IPS-NIHi7 (cell line): Measurements from ENCODE around the gene TBX3.

Experiments
- DNase-seq: peaks from one replicate; pipeline ENCODE4 v3.0.0; 2012; ENCODE audit warnings: mixed read lengths; ENCODE audit errors: extremely low spot score

TBX3 gene

GRCh38 chr12:114627393-114627792 lies 56.6 kb downstream of the TBX3 start:
- no peak for DNase-seq

GRCh38 chr12:114625294-114625851 lies 58.6 kb downstream of the TBX3 start:
- DNase-seq: peak; percentile 80

- no peak for DNase-seq
Observed at GRCh38 chr12:114623737-114624136, 60.2 kb downstream of the TBX3 start.
